Measurements from ENCODE around the gene LBHD2.
A peak's percentile ranks its signal among the peaks of the same experiment; 100 is the strongest.
"Not testable (repeated sequence)": the region's sequence is repeated elsewhere in the genome, so short reads cannot be mapped to it uniquely, and the experiment has no call there.

The LBHD2 gene

DNA sequence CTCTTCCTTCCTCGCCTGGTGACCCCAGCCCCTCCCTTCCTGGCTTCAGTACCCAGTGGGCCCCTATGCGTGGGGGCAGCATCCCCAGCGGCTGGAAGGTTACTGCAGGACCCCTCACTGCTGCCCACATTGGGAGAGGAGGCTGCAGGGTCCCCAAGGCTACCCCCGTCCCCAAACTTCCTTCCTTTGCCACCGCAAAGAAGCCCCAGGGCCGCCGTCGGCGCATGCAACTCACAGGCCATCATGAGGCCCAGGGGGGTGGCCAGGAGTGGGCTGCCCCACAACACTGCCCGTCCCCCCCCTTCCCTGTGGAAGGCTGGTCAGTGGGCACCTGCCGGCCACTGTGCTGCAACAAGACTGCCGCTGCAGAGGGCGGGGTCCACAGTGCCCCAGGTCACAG is 29.8 kb downstream of the LBHD2 start:
- in situ Hi-C loops (cut with HindIII; ENCODE audit: low pct_ligation_motif_present, low pct_unique_long_range_greater_than_20kb, low sequenced_read_pairs), result no loop called here
- DNase-seq, result no peak

GRCh38 chr14:103115086-103115679 is 31.2 kb downstream of the LBHD2 start:
- DNase-seq, result peak; percentile 46
- in situ Hi-C loops (cut with HindIII; ENCODE audit: low pct_ligation_motif_present, low pct_unique_long_range_greater_than_20kb, low sequenced_read_pairs), result not testable (repeated sequence)

- no peak for DNase-seq
These were observed 32.0 kb downstream of the LBHD2 start for GRCh38 chr14:103115845-103116572.

GRCh38 chr14:103116636-103117035 is 32.6 kb downstream of the LBHD2 start:
- DNase-seq, result no peak
- in situ Hi-C loops (cut with HindIII; ENCODE audit: low pct_ligation_motif_present, low pct_unique_long_range_greater_than_20kb, low sequenced_read_pairs), result no loop called here

More at GRCh38 chr14:103115845-103116572, 32.0 kb downstream of the LBHD2 start:
- in situ Hi-C loops (cut with HindIII; ENCODE audit: low pct_ligation_motif_present, low pct_unique_long_range_greater_than_20kb, low sequenced_read_pairs), result no loop called here

GRCh38 chr14:103117499-103117898 is 33.5 kb downstream of the LBHD2 start:
- in situ Hi-C loops (cut with HindIII; ENCODE audit: low pct_ligation_motif_present, low pct_unique_long_range_greater_than_20kb, low sequenced_read_pairs); DNase-seq: not testable (repeated sequence)

DNA sequence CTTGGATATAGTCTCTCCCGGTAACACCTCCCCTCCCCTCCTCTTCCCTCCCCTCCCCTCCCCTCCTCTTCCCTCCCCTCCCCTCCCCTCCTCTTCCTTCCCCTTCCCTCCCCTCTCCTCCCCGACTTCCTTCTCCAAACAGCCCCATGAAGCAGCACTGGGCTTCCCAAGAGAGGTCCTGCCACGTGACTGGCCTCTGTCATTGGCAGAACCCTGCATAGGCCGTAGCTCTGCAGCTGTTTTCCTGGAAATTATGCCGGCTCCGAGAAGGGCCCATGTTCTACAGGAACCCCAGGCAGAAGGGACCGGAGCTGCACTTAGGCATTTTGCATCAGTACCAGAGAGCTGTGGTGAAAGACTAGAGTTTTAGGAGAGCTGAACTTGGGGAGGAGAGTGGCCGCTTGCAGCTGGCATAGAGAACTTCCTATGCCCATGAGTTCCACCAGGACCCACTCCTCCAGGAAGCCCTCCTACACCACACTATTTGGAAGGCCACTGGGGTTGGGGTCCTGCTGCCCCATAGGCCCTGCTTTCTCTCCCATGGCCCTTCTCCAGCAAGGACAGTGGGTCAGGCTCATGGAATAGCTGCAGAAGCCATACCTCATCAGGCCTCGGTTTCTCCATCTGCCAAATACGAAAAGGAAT is 34.1 kb downstream of the LBHD2 start:
- DNase-seq, result no peak
- in situ Hi-C loops (cut with HindIII; ENCODE audit: low pct_ligation_motif_present, low pct_unique_long_range_greater_than_20kb, low sequenced_read_pairs), result no loop called here

DNA sequence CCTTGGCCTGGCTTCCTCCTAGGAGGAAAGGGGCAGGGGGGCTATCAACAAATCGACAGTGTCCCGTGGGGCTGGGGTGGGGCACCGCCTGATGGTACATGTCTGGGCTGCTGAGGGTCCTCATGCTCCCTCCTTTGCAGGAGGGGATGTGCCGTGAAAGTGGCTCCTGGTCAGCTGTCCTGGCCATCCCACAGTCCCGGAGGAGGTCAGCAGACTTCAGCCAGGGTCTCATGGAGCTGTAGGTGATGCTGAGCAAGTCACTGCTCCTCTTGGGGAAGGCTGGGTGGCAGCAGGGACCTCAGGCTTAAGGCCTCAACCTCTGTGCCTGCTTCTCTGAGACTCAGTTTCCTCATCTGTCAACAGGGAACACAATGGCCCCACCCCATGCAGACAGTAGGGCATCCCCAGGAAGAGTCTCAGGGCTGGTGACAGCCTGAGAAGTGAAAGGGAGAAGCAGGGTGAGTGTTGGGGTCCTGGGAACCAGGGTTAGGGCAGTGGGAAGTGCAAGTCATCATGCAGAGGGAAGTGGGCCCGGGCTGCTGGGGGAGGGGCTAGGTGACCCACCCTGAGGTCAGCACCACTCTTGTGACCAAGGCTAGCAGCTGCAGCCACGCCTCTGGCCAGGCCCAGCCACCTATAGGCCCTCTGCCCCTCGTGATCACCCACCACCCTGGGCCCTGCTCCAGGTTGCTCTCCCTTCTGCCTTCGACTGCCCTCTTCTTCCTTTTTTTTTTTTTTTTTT is 34.8 kb downstream of the LBHD2 start:
- DNase-seq, result no peak
- in situ Hi-C loops (cut with HindIII; ENCODE audit: low pct_ligation_motif_present, low pct_unique_long_range_greater_than_20kb, low sequenced_read_pairs), result no loop called here

DNA sequence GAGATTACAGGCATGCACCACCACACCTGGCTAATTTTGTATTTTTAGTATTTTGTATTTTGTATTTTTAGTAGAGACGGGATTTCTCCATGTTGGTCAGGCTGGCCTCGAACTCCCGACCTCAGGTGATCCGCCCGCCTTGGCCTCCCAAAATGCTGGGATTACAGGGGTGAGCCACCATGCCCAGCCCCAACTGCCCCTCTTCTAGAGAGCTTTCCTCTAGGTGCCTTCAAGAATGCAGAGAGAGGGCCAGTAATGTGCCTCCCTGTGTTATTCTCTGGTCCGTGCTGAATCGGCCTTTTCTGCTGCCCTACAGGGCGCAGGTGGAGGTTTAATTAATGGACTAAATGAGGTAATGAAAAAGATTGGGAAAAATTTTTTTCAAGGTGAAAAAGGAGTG is 35.5 kb downstream of the LBHD2 start:
- in situ Hi-C loops (cut with HindIII; ENCODE audit: low pct_ligation_motif_present, low pct_unique_long_range_greater_than_20kb, low sequenced_read_pairs); DNase-seq: not testable (repeated sequence)

- in situ Hi-C loops (cut with HindIII; ENCODE audit: low pct_ligation_motif_present, low pct_unique_long_range_greater_than_20kb, low sequenced_read_pairs), result no loop called here
These were observed 37.3 kb downstream of the LBHD2 start for GRCh38 chr14:103121121-103121845.

GRCh38 chr14:103121846-103122584 is 38.0 kb downstream of the LBHD2 start:
- in situ Hi-C loops (cut with HindIII; ENCODE audit: low pct_ligation_motif_present, low pct_unique_long_range_greater_than_20kb, low sequenced_read_pairs), result no loop called here
- peak; percentile 92 for DNase-seq

More at GRCh38 chr14:103121121-103121845, 37.3 kb downstream of the LBHD2 start:
- DNase-seq, result no peak

DNA sequence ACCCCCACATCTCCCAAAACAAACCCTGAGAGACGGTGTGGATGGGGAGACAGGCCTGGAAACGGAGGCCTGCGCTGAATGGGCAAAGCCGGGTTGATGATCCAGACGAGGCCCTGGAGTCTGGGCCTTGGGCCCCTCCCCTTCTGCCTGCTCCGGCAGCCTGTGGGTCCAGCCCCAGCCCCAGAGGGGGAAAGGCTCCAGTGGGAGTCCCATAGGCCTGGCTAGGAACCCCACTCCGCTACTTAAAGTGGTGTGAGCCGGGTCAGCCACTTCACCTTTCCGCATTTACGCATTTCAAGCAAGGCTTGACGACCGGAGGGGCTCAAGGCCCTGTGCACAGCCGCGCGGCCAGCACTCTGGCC is 38.6 kb downstream of the LBHD2 start:
- DNase-seq, result peak; percentile 49
- in situ Hi-C loops (cut with HindIII; ENCODE audit: low pct_ligation_motif_present, low pct_unique_long_range_greater_than_20kb, low sequenced_read_pairs), result no loop called here

DNA sequence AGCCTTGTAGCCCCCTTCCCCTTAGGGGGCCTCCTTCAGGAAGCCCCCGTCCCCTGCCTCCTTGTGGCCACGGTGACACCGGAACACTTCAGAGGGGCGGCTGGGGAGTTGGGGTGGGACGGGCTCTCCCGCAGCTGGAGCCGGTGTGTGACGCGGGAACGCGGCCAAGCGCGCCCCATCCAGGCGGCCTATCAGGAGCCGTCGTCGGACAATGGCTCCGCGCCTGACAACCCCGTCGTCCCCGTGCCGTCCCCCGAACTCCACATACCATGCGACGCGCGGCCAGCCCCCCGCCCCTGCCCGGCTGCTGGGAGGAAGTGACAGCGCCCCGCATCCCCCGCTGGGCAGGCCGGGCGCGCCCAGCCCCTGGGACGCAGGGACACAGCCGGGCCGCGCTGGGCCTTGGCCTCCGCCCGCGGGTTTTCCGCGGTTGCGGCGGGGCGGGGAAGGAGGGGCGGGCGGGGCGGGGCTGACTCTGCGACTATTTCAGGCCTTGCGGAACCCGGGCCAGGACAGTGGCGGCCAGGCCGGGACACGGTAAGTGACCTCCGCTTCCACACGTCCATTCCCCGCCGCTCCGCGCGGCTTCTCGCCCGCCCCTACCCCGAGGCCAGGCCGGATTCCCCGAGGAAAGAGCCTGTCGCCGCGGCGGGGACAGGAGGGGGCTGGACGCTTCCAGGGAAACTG is 39.1 kb downstream of the LBHD2 start, which contains the start of gene TNFAIP2:
TNFAIP2 (plus strand) TSS at position 515 of the 687 bp plus-strand sequence. CDS start 2,997 bp downstream, outside the sequence.
- peak; percentile 46 for DNase-seq
- in situ Hi-C loops (cut with HindIII; ENCODE audit: low pct_ligation_motif_present, low pct_unique_long_range_greater_than_20kb, low sequenced_read_pairs), result no loop called here

GRCh38 chr14:103123634-103124500 is 39.9 kb downstream of the LBHD2 start:
- in situ Hi-C loops (cut with HindIII; ENCODE audit: low pct_ligation_motif_present, low pct_unique_long_range_greater_than_20kb, low sequenced_read_pairs), result no loop called here
- peak; percentile 56 for DNase-seq

- no peak for DNase-seq
- in situ Hi-C loops (cut with HindIII; ENCODE audit: low pct_ligation_motif_present, low pct_unique_long_range_greater_than_20kb, low sequenced_read_pairs), result no loop called here
These were observed 40.5 kb downstream of the LBHD2 start for GRCh38 chr14:103124501-103125001.

- in situ Hi-C loops (cut with HindIII; ENCODE audit: low pct_ligation_motif_present, low pct_unique_long_range_greater_than_20kb, low sequenced_read_pairs), result no loop called here
- DNase-seq, result no peak
These were observed 41.4 kb downstream of the LBHD2 start for GRCh38 chr14:103125098-103126070.

Measured in ACHN (cell line).